H1 (cell line): ENCODE data around the gene SRSF3. TPM values are rescaled to one million over a fixed set of nuclear protein-coding genes. Genes with fewer than 3 reads are reported as not detected.
"Not testable (repeated sequence)": the region's sequence is repeated elsewhere in the genome, so short reads cannot be mapped to it uniquely, and the experiment has no call there.

ENCODE experiments used
- CTCF ChIA-PET: fragments of 300-600 bp; sonication (Branson Sonifier 250); formaldehyde crosslinking; loops from one replicate; lab custom pipeline; 2021; ENCODE audit not compliant: partially characterized antibody; lab: Charles Lee
- POLR2A ChIA-PET: fragments of 300-600 bp; sonication (Branson Sonifier 250); formaldehyde crosslinking; loops from one replicate; lab custom pipeline; 2021; ENCODE audit warnings: inconsistent platforms; ENCODE audit not compliant: partially characterized antibody; lab: Charles Lee
- DNase-seq, 2 experiments: peaks; one replicate each; pipeline versions ENCODE4 v3.0.0 to v3.0.0-alpha.2; 2010 to 2022; ENCODE audit warnings: low spot score in 2 of 2, low read depth in 1 of 2, mixed read lengths in 1 of 2
- FAIRE-seq: peaks from 2 replicates; lab custom pipeline; 2011; peaks lifted over from hg19 to GRCh38; lab: Jason Lieb, UNC
- H2AFZ ChIP-seq: 2 replicates; pipeline ENCODE4 v1.8.1; 2012; ENCODE audit warnings: low read length, inconsistent platforms
- H2AK5ac ChIP-seq: 2 replicates; pipeline ENCODE4 v1.6.1; 2013; ENCODE audit warnings: low read depth, low read length
- H2BK120ac ChIP-seq: replicated peaks from 2 replicates; pipeline ENCODE3; 2013; ENCODE audit warnings: low read depth, low read length, inconsistent platforms
- H2BK12ac ChIP-seq: 2 replicates; pipeline ENCODE4 v1.6.1; 2013; ENCODE audit warnings: low read depth, low read length
- H2BK15ac ChIP-seq: 2 replicates; pipeline ENCODE4 v1.6.1; 2013; ENCODE audit warnings: low read length
- H2BK20ac ChIP-seq: 2 replicates; pipeline ENCODE4 v1.6.1; 2013; ENCODE audit warnings: low read length
- H2BK5ac ChIP-seq: 2 replicates; pipeline ENCODE4 v1.6.1; 2013; ENCODE audit warnings: low read depth, low read length
- H3K14ac ChIP-seq: 2 replicates; pipeline ENCODE4 v1.6.1; 2013; ENCODE audit warnings: inconsistent platforms; ENCODE audit not compliant: insufficient read length
- H3K18ac ChIP-seq: 2 replicates; pipeline ENCODE4 v1.6.1; 2013; ENCODE audit warnings: low read length; ENCODE audit errors: extremely low read depth
- H3K23ac ChIP-seq: 2 replicates; pipeline ENCODE4 v1.6.1; 2013; ENCODE audit warnings: inconsistent platforms; ENCODE audit not compliant: insufficient read length
- H3K23me2 ChIP-seq: 2 replicates; pipeline ENCODE4 v1.6.1; 2013; ENCODE audit warnings: low read depth, low read length
- H3K27ac ChIP-seq: 2 replicates; pipeline ENCODE4 v1.6.1; 2011; ENCODE audit warnings: low read depth, low read length, inconsistent platforms
- H3K27me3 ChIP-seq, 4 experiments: replicated peaks in 1 of 4; 1 replicate in 1 of 4; 2 replicates in 3 of 4; pipeline versions ENCODE4 v1.6.1 to v1.8.1; 2011 to 2013; ENCODE audit warnings: low read length in 3 of 4, mild to moderate bottlenecking in 3 of 4, inconsistent platforms in 2 of 4, mixed read lengths in 2 of 4, moderate library complexity in 1 of 4; ENCODE audit not compliant: control insufficient read depth in 3 of 4, insufficient read depth in 3 of 4; ENCODE audit errors: extremely low read depth in 1 of 4
- H3K36me3 ChIP-seq, 4 experiments: 2 replicates each; pipeline versions ENCODE4 v1.6.1 to v1.8.1; 2011 to 2013; ENCODE audit warnings: mild to moderate bottlenecking in 4 of 4, low read length in 3 of 4, moderate library complexity in 2 of 4, control low read depth in 1 of 4, inconsistent platforms in 1 of 4; ENCODE audit not compliant: insufficient read depth in 4 of 4, control insufficient read depth in 2 of 4
- H3K4ac ChIP-seq: replicated peaks from 2 replicates; pipeline ENCODE3; 2013; ENCODE audit warnings: low read length, low read depth, mixed read lengths, inconsistent platforms; ENCODE audit not compliant: insufficient read length
- H3K4me1 ChIP-seq, 4 experiments: replicated peaks in 1 of 4; 1 replicate in 1 of 4; 2 replicates in 3 of 4; pipeline versions ENCODE4 v1.6.1 to v1.8.1; 2011 to 2013; ENCODE audit warnings: low read length in 3 of 4, inconsistent platforms in 2 of 4, mixed read lengths in 1 of 4; ENCODE audit not compliant: insufficient read depth in 4 of 4, control insufficient read depth in 3 of 4
- H3K4me2 ChIP-seq, 2 experiments: 2 replicates each; pipeline versions ENCODE4 v1.6.1 to v1.8.1; 2011 to 2013; ENCODE audit warnings: low read depth in 2 of 2, low read length in 2 of 2, control low read depth in 1 of 2, inconsistent platforms in 1 of 2, mild to moderate bottlenecking in 1 of 2; ENCODE audit not compliant: insufficient read depth in 1 of 2
- H3K4me3 ChIP-seq, 4 experiments: fragments of 200-600, 300-600 bp in 1 of 4; sonication (generic), shearing (Covaris generic), sonication (Bioruptor Twin) in 1 of 4; 2 replicates each; pipeline versions ENCODE4 v1.5.1 to v1.8.1; 2011 to 2016; ENCODE audit warnings: low read length in 4 of 4, low read depth in 3 of 4, control low read depth in 2 of 4, inconsistent platforms in 2 of 4, mild to moderate bottlenecking in 2 of 4, mixed read lengths in 1 of 4, moderate library complexity in 1 of 4; ENCODE audit not compliant: insufficient read depth in 2 of 4; ENCODE audit errors: extremely low read depth in 1 of 4
- H3K56ac ChIP-seq: replicated peaks from 2 replicates; pipeline ENCODE3; 2013; ENCODE audit warnings: low read depth, mild to moderate bottlenecking, mixed read lengths, low read length, inconsistent platforms; ENCODE audit not compliant: insufficient read length
- H3K79me1 ChIP-seq: 2 replicates; pipeline ENCODE4 v1.6.1; 2013; ENCODE audit warnings: low read depth, low read length, control low read depth
- H3K79me2 ChIP-seq, 2 experiments: 2 replicates each; pipeline versions ENCODE4 v1.6.1 to v1.8.1; 2012 to 2013; ENCODE audit warnings: low read length in 2 of 2, mild to moderate bottlenecking in 2 of 2, inconsistent platforms in 1 of 2; ENCODE audit not compliant: insufficient read depth in 2 of 2, control insufficient read depth in 1 of 2
- H3K9ac ChIP-seq, 4 experiments: replicated peaks in 1 of 4; 1 replicate in 1 of 4; 2 replicates in 3 of 4; pipeline versions ENCODE4 v1.6.1 to v1.8.1; 2011 to 2013; ENCODE audit warnings: low read depth in 3 of 4, low read length in 3 of 4, control low read depth in 2 of 4, mild to moderate bottlenecking in 2 of 4, moderate library complexity in 2 of 4, inconsistent platforms in 1 of 4; ENCODE audit errors: extremely low read depth in 1 of 4
- H3K9me3 ChIP-seq, 2 experiments: 2 replicates each; pipeline versions ENCODE4 v1.6.1 to v1.8.1; 2012 to 2013; ENCODE audit warnings: mild to moderate bottlenecking in 2 of 2, moderate library complexity in 2 of 2, control low read depth in 1 of 2, inconsistent platforms in 1 of 2, low read depth in 1 of 2, low read length in 1 of 2, mixed read lengths in 1 of 2; ENCODE audit not compliant: insufficient read depth in 2 of 2
- H4K20me1 ChIP-seq, 2 experiments: replicated peaks in 1 of 2; 2 replicates each; pipeline versions ENCODE3 to v1.8.1; 2011 to 2013; ENCODE audit warnings: inconsistent platforms in 2 of 2, low read length in 2 of 2, mild to moderate bottlenecking in 1 of 2; ENCODE audit not compliant: insufficient read depth in 2 of 2, control insufficient read depth in 1 of 2
- H4K5ac ChIP-seq: 2 replicates; pipeline ENCODE4 v1.6.1; 2013; ENCODE audit warnings: low read length, low read depth, mixed read lengths, inconsistent platforms; ENCODE audit not compliant: insufficient read length
- H4K8ac ChIP-seq: 2 replicates; pipeline ENCODE4 v1.8.0; 2013; ENCODE audit warnings: mild to moderate bottlenecking, moderate library complexity, low read length, inconsistent platforms; ENCODE audit not compliant: insufficient read depth; ENCODE audit errors: extremely low read depth
- H4K91ac ChIP-seq: replicated peaks from 2 replicates; pipeline ENCODE3; 2013; ENCODE audit warnings: low read length, mixed read lengths, inconsistent platforms; ENCODE audit not compliant: insufficient read length
- WGBS, 2 experiments: shearing (Covaris generic) in 1 of 2; methylation state at CpG; one replicate each; pipeline versions ENCODE4 v1.1.6 to v1.1.7; 2013 to 2015; ENCODE audit warnings: low lambda C conversion rate in 2 of 2, mixed read lengths in 2 of 2, inconsistent platforms in 1 of 2, low coverage in 1 of 2, missing lambda C conversion rate in 1 of 2; ENCODE audit not compliant: insufficient replicate concordance in 2 of 2, insufficient coverage in 1 of 2, insufficient read length in 1 of 2; ENCODE audit errors: extremely low coverage in 1 of 2, missing lambda C conversion rate in 1 of 2; 5-methylcytosine and 5-hydroxymethylcytosine counted together
- polyA plus RNA-seq, 7 experiments: library from polyadenylated mRNA; depleted of rRNA in 3 of 7; stranded (reverse) in 5 of 7; unstranded in 2 of 7; fragments of >200 nt in 5 of 7; fragments of 200-250 nt in 2 of 7; gene quantifications; 1 replicate in 5 of 7; 2 replicates in 1 of 7; 4 replicates in 1 of 7; pipeline versions ENCODE4 v1.2.1 to v1.2.3, GENCODE V29; 2011 to 2013; ENCODE audit warnings: missing spikeins in 2 of 7, mixed read lengths in 2 of 7
- total RNA-seq: library from RNA; stranded (reverse); fragmentation: NEBNext Ultra II Directional; extraction: Animal tissue kit (Norgen Biotek cat#: 25700); gene quantifications from 2 replicates; pipeline ENCODE4 v1.2.1, GENCODE V29; 2021
- TF ChIP-seq, protein P1 (sequence below): IDR thresholded peaks from 2 replicates; pipeline ENCODE4 v1.6.1; 2011; ENCODE audit warnings: low read length, improper control_type of control experiment

Gene SRSF3
- total and polyA plus RNA-seq, 2 of the 8 experiments (the other 6 are each of a cell fraction or from before 2014, with no cell fraction given): 471 to 689 TPM

DNA sequence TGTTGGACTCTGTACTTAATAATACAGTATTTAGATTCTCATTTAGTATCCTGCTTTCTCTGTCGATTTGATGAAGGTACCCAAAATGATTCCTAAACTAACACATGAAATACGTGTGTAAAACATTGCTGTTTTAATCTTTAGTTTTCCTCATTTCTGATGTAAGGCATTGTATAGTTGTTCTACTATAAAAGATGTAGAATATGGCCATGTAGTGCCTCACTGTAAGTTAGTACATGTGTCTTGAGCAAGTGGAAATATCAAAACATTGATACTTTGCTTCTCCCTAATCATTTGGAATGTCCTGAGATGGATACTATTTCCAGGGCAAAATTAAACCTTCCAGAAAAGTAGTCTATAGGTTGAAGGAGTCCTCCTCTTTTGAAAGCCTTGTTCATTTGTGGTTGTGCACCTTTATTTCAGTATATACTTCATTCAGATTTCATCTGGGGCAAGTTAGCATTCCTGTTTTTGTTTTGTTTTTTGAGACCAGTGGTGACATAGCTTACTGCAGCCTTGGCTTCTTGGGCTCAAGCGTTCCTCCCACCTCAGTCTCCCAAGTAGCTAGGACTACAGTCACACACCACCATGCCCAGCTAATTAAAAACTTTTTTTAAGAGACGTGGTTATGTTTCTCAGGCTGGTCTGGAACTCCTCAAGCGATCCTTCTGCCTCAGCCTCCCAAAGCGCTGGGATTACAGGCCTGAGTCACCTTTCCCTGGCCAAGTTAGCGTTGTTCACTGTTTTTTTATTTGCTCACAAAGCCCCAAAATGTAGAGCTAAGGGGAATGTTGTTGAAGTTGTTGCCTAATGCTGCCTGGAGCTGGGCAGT is 11.6 kb downstream of the SRSF3 start (continued):
- TF ChIP-seq, protein P1, sequence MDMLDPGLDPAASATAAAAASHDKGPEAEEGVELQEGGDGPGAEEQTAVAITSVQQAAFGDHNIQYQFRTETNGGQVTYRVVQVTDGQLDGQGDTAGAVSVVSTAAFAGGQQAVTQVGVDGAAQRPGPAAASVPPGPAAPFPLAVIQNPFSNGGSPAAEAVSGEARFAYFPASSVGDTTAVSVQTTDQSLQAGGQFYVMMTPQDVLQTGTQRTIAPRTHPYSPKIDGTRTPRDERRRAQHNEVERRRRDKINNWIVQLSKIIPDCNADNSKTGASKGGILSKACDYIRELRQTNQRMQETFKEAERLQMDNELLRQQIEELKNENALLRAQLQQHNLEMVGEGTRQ: no peak

DNA sequence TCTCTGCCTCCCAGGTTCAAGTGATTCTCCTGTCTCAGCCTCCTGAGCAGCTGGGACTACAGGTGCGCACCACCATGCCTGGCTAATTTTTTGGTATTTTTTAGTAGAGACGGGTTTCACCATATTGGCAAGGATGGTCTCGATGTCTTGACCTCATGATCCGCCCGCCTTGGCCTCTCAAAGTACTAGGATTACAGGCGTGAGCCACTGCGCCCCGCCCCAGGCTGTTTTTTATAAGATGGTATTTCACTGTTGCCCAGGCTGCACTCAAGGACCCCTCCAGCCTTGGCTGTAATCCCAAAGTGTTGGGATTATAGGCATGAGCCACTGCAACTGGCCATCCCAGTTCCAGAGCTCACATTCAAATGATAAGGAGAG is 13.1 kb downstream of the SRSF3 start:
- not testable (repeated sequence) for H4K8ac ChIP-seq, H2BK20ac ChIP-seq, H3K4me1 ChIP-seq, H3K27ac ChIP-seq, H3K4me2 ChIP-seq, H3K79me1 ChIP-seq, H2BK120ac ChIP-seq, H3K4me3 ChIP-seq, DNase-seq, H3K56ac ChIP-seq, H3K18ac ChIP-seq, H4K5ac ChIP-seq, FAIRE-seq, H3K23me2 ChIP-seq, H3K23ac ChIP-seq, H3K27me3 ChIP-seq, H2BK12ac ChIP-seq, H3K9me3 ChIP-seq, H2BK5ac ChIP-seq, H3K4ac ChIP-seq, H2AFZ ChIP-seq, H4K91ac ChIP-seq, H2BK15ac ChIP-seq, H2AK5ac ChIP-seq, H3K9ac ChIP-seq, H3K14ac ChIP-seq
- peaks cover 25 to 99% (median 59%) of the 10 kb centered on the region in 4 experiments for H3K36me3 ChIP-seq
- 83% methylated on average over 8 of the region's 8 CpGs; no CpG with 5 or more reads in 1 of the 2 experiments for WGBS, 2 experiments
- H4K20me1 ChIP-seq: peaks cover 13 to 39% of the 10 kb centered on the region in 2 experiments
- ChIA-PET CTCF (interaction anchor here (0.5 to 1.7 kb wide), 6 partner anchors 9 to 109 kb away, joined by 3 to 6 read pairs (median 4); no protein-coding TSS in a partner anchor), POLR2A (interaction anchor here (1.1 to 14.6 kb wide), 9 partner anchors 9 to 124 kb away, joined by 3 to 386 read pairs (median 4); partner anchors contain the start of gene SRSF3)
- peaks cover 2 to 43% of the 10 kb centered on the region in 2 experiments; a peak in 3 of 4 replicates for H3K79me2 ChIP-seq
